H9 (cell line): ENCODE measurements around the gene BCAS3. TPM values are rescaled to one million over a fixed set of nuclear protein-coding genes. Genes with fewer than 3 reads are reported as not detected.

ENCODE experiments used
- DNase-seq: peaks from one replicate; pipeline ENCODE4 v3.0.0-alpha.2; 2017
- H2AFZ ChIP-seq: one replicate; pipeline ENCODE4 v1.6.1; 2013; ENCODE audit warnings: mild to moderate bottlenecking, low read length, control low read depth, moderate library complexity
- H2AK5ac ChIP-seq: 2 replicates; pipeline ENCODE4 v1.6.1; 2013; ENCODE audit warnings: low read length, control low read depth, mixed read lengths; ENCODE audit not compliant: insufficient read length
- H2BK120ac ChIP-seq: one replicate; pipeline ENCODE4 v1.6.1; 2013; ENCODE audit warnings: low read depth, mild to moderate bottlenecking, low read length, control low read depth, inconsistent platforms; ENCODE audit not compliant: poor library complexity, severe bottlenecking
- H2BK12ac ChIP-seq: 2 replicates; pipeline ENCODE4 v1.6.1; 2013; ENCODE audit warnings: low read length, control low read depth, mixed read lengths, low read depth; ENCODE audit not compliant: insufficient read length
- H2BK15ac ChIP-seq: 2 replicates; pipeline ENCODE4 v1.6.1; 2013; ENCODE audit warnings: low read depth, low read length, control low read depth
- H2BK20ac ChIP-seq: one replicate; pipeline ENCODE4 v1.6.1; 2013; ENCODE audit warnings: low read depth, mild to moderate bottlenecking, low read length, control low read depth, inconsistent platforms; ENCODE audit not compliant: poor library complexity, severe bottlenecking
- H2BK5ac ChIP-seq: 2 replicates; pipeline ENCODE4 v1.6.1; 2013; ENCODE audit warnings: low read length, control low read depth, mixed read lengths; ENCODE audit not compliant: insufficient read length
- H3K14ac ChIP-seq: 2 replicates; pipeline ENCODE4 v1.6.1; 2013; ENCODE audit warnings: low read length, control low read depth; ENCODE audit not compliant: insufficient read depth
- H3K18ac ChIP-seq: 2 replicates; pipeline ENCODE4 v1.6.1; 2013; ENCODE audit warnings: low read depth, mild to moderate bottlenecking, mixed read lengths, low read length, control low read depth; ENCODE audit not compliant: insufficient read length
- H3K23ac ChIP-seq: 2 replicates; pipeline ENCODE4 v1.6.1; 2013; ENCODE audit warnings: low read length, control low read depth, mixed read lengths, low read depth; ENCODE audit not compliant: insufficient read length
- H3K23me2 ChIP-seq: 2 replicates; pipeline ENCODE4 v1.6.1; 2013; ENCODE audit warnings: low read depth, mild to moderate bottlenecking, mixed read lengths, low read length, control low read depth; ENCODE audit not compliant: insufficient read length, poor library complexity, severe bottlenecking
- H3K27ac ChIP-seq: 2 replicates; pipeline ENCODE4 v1.5.1; 2013; ENCODE audit warnings: low read length, control low read depth, mixed read lengths, low read depth; ENCODE audit not compliant: insufficient read length
- H3K27me3 ChIP-seq: 2 replicates; pipeline ENCODE4 v1.6.1; 2013; ENCODE audit warnings: low read length, control low read depth, inconsistent platforms; ENCODE audit not compliant: insufficient read depth
- H3K4ac ChIP-seq: 2 replicates; pipeline ENCODE4 v1.6.1; 2013; ENCODE audit warnings: low read depth, mild to moderate bottlenecking, control low read depth, inconsistent platforms, low read length, moderate library complexity
- H3K4me1 ChIP-seq: 2 replicates; pipeline ENCODE4 v1.6.1; 2013; ENCODE audit warnings: low read length, control low read depth, inconsistent platforms; ENCODE audit not compliant: insufficient read depth
- H3K4me2 ChIP-seq: 2 replicates; pipeline ENCODE4 v1.6.1; 2013; ENCODE audit warnings: low read length, control low read depth, mixed read lengths; ENCODE audit not compliant: insufficient read length, insufficient read depth
- H3K56ac ChIP-seq: 2 replicates; pipeline ENCODE4 v1.6.1; 2013; ENCODE audit warnings: low read depth, mild to moderate bottlenecking, mixed read lengths, low read length, control low read depth; ENCODE audit not compliant: insufficient read length
- H3K79me1 ChIP-seq: 2 replicates; pipeline ENCODE4 v1.6.1; 2013; ENCODE audit warnings: low read depth, mild to moderate bottlenecking, moderate library complexity, low read length, control low read depth, inconsistent platforms; ENCODE audit not compliant: insufficient read depth, poor library complexity, severe bottlenecking
- H3K79me2 ChIP-seq: 2 replicates; pipeline ENCODE4 v1.6.1; 2013; ENCODE audit warnings: low read length, control low read depth, inconsistent platforms; ENCODE audit not compliant: insufficient read depth
- H3K9ac ChIP-seq: 2 replicates; pipeline ENCODE4 v1.6.1; 2013; ENCODE audit warnings: low read length, control low read depth, mixed read lengths; ENCODE audit not compliant: insufficient read length; ENCODE audit errors: extremely low read depth
- H3K9me3 ChIP-seq: one replicate; pipeline ENCODE4 v1.6.1; 2013; ENCODE audit warnings: low read depth, low read length, inconsistent platforms; ENCODE audit not compliant: control insufficient read depth
- H3T11ph ChIP-seq: one replicate; pipeline ENCODE4 v1.6.1; 2013; ENCODE audit warnings: mild to moderate bottlenecking, low read length, control low read depth, inconsistent platforms
- H4K20me1 ChIP-seq: one replicate; pipeline ENCODE4 v1.6.1; 2013; ENCODE audit not compliant: control insufficient read depth, insufficient read length, insufficient read depth
- H4K5ac ChIP-seq: 2 replicates; pipeline ENCODE4 v1.6.1; 2013; ENCODE audit warnings: low read depth, mild to moderate bottlenecking, mixed read lengths, low read length, control low read depth; ENCODE audit not compliant: insufficient read length
- H4K8ac ChIP-seq: replicated peaks from 2 replicates; pipeline ENCODE4 v1.6.1; 2013; ENCODE audit warnings: low read length, control low read depth, mixed read lengths, low read depth; ENCODE audit not compliant: insufficient read length
- H4K91ac ChIP-seq: 2 replicates; pipeline ENCODE4 v1.6.1; 2013; ENCODE audit warnings: low read depth, mild to moderate bottlenecking, moderate library complexity, mixed read lengths, low read length, control low read depth; ENCODE audit not compliant: insufficient read length
- H3K27ac Mint-ChIP-seq, 3 experiments: 2 replicates in 2 of 3; 3 replicates in 1 of 3; pipeline ENCODE4 v1.8.0; 2020 to 2021; ENCODE audit warnings: mixed read lengths in 3 of 3, mild to moderate bottlenecking in 1 of 3, moderate library complexity in 1 of 3
- H3K27me3 Mint-ChIP-seq: 2 replicates; pipeline ENCODE4 v1.8.0; 2021; ENCODE audit warnings: low read depth, mild to moderate bottlenecking, moderate library complexity, mixed read lengths
- H3K36me3 Mint-ChIP-seq, 3 experiments: 2 replicates in 2 of 3; 3 replicates in 1 of 3; pipeline ENCODE4 v1.8.0; 2020 to 2021; ENCODE audit warnings: low read depth in 3 of 3, mixed read lengths in 3 of 3; ENCODE audit not compliant: insufficient read depth in 1 of 3
- H3K4me1 Mint-ChIP-seq, 2 experiments: 2 replicates each; pipeline ENCODE4 v1.8.0; 2020; ENCODE audit warnings: mixed read lengths in 2 of 2
- H3K4me3 Mint-ChIP-seq, 2 experiments: 2 replicates in 1 of 2; 3 replicates in 1 of 2; pipeline ENCODE4 v1.8.0; 2020 to 2021; ENCODE audit warnings: mild to moderate bottlenecking in 2 of 2, mixed read lengths in 2 of 2, moderate library complexity in 1 of 2
- H3K9me3 Mint-ChIP-seq, 2 experiments: 2 replicates in 1 of 2; 3 replicates in 1 of 2; pipeline ENCODE4 v1.8.0; 2020; ENCODE audit warnings: mild to moderate bottlenecking in 2 of 2, mixed read lengths in 2 of 2, moderate library complexity in 1 of 2
- CTCF ChIP-seq: fragments of 200-600 bp; sonication (generic); conservative IDR thresholded peaks from 3 replicates; pipeline ENCODE4 v1.8.0; 2021; ENCODE audit warnings: antibody characterized with exemption, mild to moderate bottlenecking
- WGBS: extraction: QIAGEN DNeasy Blood & Tissue Kit; methylation state at CpG from one replicate; pipeline ENCODE4 v1.1.7; 2013; ENCODE audit warnings: missing lambda C conversion rate, low lambda C conversion rate, mixed read lengths; ENCODE audit not compliant: insufficient read length; ENCODE audit errors: extremely low coverage; 5-methylcytosine and 5-hydroxymethylcytosine counted together
- total RNA-seq: library from RNA; stranded (reverse); gene quantifications from 2 replicates; pipeline ENCODE4 v1.2.1, GENCODE V29; 2021

The BCAS3 gene
- total RNA-seq, 1 experiment from 2014 or later = 22.4 TPM

GRCh38 chr17:60900688-60901087 lies 223.0 kb downstream of the BCAS3 start:
- Histone ChIP-seq H3T11ph (no peak overlapping the region), H2BK20ac (no peak overlapping the region), H4K5ac (no peak overlapping the region), H2AFZ (no peak overlapping the region), H3K4me2 (no peak overlapping the region), H3K4me1 (no peaks in the 10 kb centered on the region), H4K91ac (no peak overlapping the region), H4K8ac (no peak overlapping the region), H3K9me3 (no peaks in the 10 kb centered on the region), H3K23me2 (no peaks in the 10 kb centered on the region), H2BK15ac (no peak overlapping the region), H3K27ac (no peak overlapping the region), H3K18ac (no peak overlapping the region), H3K23ac (no peak overlapping the region), H2AK5ac (no peak overlapping the region), H2BK5ac (no peak overlapping the region), H2BK12ac (no peak overlapping the region), H4K20me1 (no peaks in the 10 kb centered on the region), H2BK120ac (no peak overlapping the region), H3K79me1 (no peaks in the 10 kb centered on the region), H3K4ac (no peak overlapping the region), H3K56ac (no peak overlapping the region), H3K9ac (no peak overlapping the region), H3K79me2 (no peaks in the 10 kb centered on the region), H3K27me3 (no peaks in the 10 kb centered on the region), H3K14ac (no peak overlapping the region)
- peaks cover 4% of the 10 kb centered on the region in 2 experiments for H3K4me1 Mint-ChIP-seq
- no peaks in the 10 kb centered on the region for H3K27me3 Mint-ChIP-seq
- peaks cover 6 to 9% of the 10 kb centered on the region in 2 experiments; a peak in 4 of 5 replicates for H3K9me3 Mint-ChIP-seq
- no peak for DNase-seq
- no CpG with 5 or more reads among the region's 3 CpGs for WGBS
- no peak overlapping the region for H3K27ac Mint-ChIP-seq
- H3K36me3 Mint-ChIP-seq = peaks cover 0 to 12% (median 2%) of the 10 kb centered on the region in 3 experiments; a peak in 4 of 7 replicates
- no peak overlapping the region for H3K4me3 Mint-ChIP-seq
- TF ChIP-seq CTCF = no peak
